ENCODE results near the gene ITPKB. TPM values are rescaled to one million over a fixed set of nuclear protein-coding genes. Genes with fewer than 3 reads are reported as not detected.
"Not testable (repeated sequence)": the region's sequence is repeated elsewhere in the genome, so short reads cannot be mapped to it uniquely, and the experiment has no call there.

Gene ITPKB
- total and polyA plus RNA-seq, 5 donors = 9.6 to 15.4 (median 9.9) TPM

DNA sequence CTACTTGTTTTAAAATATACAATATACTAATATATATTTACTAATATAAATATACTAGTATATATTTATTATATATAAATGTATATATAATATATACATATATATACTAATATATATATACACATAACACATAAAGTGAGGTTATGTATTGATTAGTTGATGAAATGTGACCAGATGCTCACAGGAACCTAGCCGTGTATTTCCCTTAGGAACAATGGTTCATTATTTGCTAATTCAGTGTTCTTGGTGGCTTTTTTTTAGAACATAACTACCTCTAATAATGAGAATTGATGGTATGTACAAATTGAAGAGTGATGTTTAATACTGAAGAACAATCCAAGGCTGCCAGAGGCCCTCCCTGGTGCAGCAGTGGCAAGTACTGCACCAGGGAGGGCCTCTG lies 37.9 kb upstream of the ITPKB start:
- WGBS = 98% methylated on average over 1 of the region's 1 CpG
- Histone ChIP-seq H3K4me1 (ENCODE audit: control insufficient read depth, insufficient read depth, low read length) (no peaks in the 10 kb centered on the region), H3K27ac (ENCODE audit: low read length) (no peak overlapping the region), H3K9me3 (ENCODE audit: control insufficient read depth, low read length) (no peaks in the 10 kb centered on the region), H3K4me3 (ENCODE audit: low read length) (no peak overlapping the region), H3K27me3 (ENCODE audit: control insufficient read depth, insufficient read depth) (no peaks in the 10 kb centered on the region)
- intact Hi-C loops (cut with DNase I) = no loop called here
- DNase-seq (no peak), ATAC-seq (no peak)

DNA sequence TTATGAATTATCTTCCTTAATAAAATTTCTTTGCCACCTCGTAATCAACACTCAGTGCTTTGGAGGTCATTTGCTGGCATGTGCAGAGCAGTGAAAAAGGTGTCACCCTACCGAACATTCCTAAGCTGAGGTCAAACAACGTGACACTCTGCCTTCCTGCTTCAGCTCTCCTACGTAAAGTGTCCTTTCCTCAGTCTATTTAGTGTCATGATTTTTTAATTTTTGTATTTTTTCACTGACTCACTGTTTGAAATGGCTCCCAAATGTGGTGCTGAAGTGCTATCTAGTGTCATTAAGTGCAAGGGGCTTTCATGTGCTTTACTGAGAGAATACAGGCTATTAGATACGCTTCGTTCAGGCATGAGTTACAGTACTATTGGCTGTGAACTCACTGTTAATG lies 37.0 kb upstream of the ITPKB start:
- Histone ChIP-seq H3K27ac (ENCODE audit: low read length) (no peak overlapping the region), H3K4me3 (ENCODE audit: low read length) (no peak overlapping the region), H3K27me3 (ENCODE audit: control insufficient read depth, insufficient read depth) (no peaks in the 10 kb centered on the region), H3K9me3 (ENCODE audit: control insufficient read depth, low read length) (no peaks in the 10 kb centered on the region), H3K4me1 (ENCODE audit: control insufficient read depth, insufficient read depth, low read length) (no peaks in the 10 kb centered on the region)
- ATAC-seq (no peak), DNase-seq (no peak)
- intact Hi-C loops (cut with DNase I) = no loop called here
- WGBS = 83% methylated on average over 6 of the region's 6 CpGs

DNA sequence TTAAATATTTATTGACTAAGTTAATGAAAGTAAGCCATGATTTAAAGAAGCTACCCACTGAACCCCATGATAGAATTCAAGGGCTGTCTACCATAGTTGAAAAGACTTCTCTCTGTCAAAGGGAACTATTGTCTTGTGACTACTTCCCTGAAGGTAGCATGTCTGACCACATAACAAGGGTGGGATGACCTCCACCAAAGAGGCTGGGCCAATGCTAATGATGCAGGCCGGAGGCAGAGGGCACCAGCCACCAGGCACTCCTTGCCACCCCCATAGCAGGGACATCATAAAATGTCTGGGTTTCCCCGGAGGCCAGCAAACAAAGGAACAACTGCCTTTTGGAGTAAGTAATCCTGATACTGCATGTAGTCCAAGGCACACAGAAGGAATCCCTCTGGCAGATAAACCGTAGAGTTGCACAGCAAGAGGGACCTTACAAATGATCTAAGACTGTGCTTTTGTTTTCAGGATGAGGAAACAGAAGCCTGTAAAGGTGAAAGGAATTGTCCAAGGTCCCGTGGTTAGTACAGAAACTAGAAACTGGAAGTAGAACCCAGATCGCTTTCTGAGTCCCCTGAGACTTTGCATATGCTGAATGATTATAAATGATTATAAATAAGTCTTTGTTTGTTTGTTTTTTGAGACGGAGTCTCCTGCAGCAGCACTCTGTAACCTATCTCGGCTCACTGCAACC lies 33.5 kb upstream of the ITPKB start:
- H3K27me3 ChIP-seq (ENCODE audit: control insufficient read depth, insufficient read depth) = no peaks in the 10 kb centered on the region
- WGBS = 81% methylated on average over 7 of the region's 7 CpGs
- intact Hi-C loops (cut with DNase I) = no loop called here
- H3K4me1 ChIP-seq (ENCODE audit: control insufficient read depth, insufficient read depth, low read length) = no peaks in the 10 kb centered on the region
- H3K4me3 ChIP-seq (ENCODE audit: low read length) = no peak overlapping the region
- ATAC-seq (no peak), DNase-seq (no peak)
- no peak overlapping the region for H3K27ac ChIP-seq (ENCODE audit: low read length)
- no peaks in the 10 kb centered on the region for H3K9me3 ChIP-seq (ENCODE audit: control insufficient read depth, low read length)

DNA sequence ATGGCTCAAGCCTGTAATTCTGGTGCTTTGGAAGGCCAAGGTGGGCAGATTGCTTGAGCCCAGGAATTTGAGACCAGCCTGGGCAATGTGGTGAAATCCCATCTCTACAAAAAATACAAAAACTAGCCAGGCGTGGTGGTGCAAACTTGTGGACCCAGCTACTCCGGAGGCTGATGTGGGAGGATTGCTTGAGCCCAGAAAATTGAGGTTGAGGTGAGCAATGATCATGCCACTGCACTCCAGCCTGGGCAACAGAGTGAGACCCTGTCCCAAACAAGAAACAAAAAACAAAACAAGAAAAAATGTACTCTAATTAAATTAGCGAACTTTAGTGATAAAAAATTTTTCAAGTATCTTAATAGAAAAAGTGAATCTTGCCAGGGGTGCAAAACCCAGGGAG lies 28.1 kb upstream of the ITPKB start:
- DNase-seq; H3K27me3 ChIP-seq (ENCODE audit: control insufficient read depth, insufficient read depth); H3K9me3 ChIP-seq (ENCODE audit: control insufficient read depth, low read length); intact Hi-C loops (cut with DNase I); ATAC-seq; H3K4me3 ChIP-seq (ENCODE audit: low read length); H3K27ac ChIP-seq (ENCODE audit: low read length); H3K4me1 ChIP-seq (ENCODE audit: control insufficient read depth, insufficient read depth, low read length): not testable (repeated sequence)
- WGBS = 95% methylated on average over 3 of the region's 3 CpGs

DNA sequence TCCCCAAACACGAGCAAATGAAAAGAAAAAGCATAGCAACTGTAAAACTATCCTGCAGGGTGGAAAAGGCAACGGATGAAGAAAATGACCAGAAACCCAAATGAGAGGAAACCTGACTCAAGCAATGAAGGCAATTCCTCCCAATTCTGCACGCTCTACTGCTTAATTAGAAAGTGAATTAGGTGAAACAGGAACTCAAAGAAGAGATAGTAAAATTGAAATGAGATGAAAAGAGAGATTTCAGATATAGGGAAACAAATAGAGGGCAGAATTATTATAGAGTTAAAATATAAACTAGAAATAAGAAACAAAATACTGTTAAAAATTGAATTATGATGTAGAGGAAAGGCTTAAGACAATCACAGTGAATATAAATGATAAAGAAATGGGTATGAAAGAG lies 27.5 kb upstream of the ITPKB start:
- 79% methylated on average over 3 of the region's 3 CpGs for WGBS
- no peaks in the 10 kb centered on the region for H3K4me1 ChIP-seq (ENCODE audit: control insufficient read depth, insufficient read depth, low read length)
- H3K27ac ChIP-seq (ENCODE audit: low read length) = no peak overlapping the region
- intact Hi-C loops (cut with DNase I) = no loop called here
- H3K27me3 ChIP-seq (ENCODE audit: control insufficient read depth, insufficient read depth) = no peaks in the 10 kb centered on the region
- H3K4me3 ChIP-seq (ENCODE audit: low read length) = no peak overlapping the region
- H3K9me3 ChIP-seq (ENCODE audit: control insufficient read depth, low read length) = no peaks in the 10 kb centered on the region
- no peak for ATAC-seq
- no peak for DNase-seq

DNA sequence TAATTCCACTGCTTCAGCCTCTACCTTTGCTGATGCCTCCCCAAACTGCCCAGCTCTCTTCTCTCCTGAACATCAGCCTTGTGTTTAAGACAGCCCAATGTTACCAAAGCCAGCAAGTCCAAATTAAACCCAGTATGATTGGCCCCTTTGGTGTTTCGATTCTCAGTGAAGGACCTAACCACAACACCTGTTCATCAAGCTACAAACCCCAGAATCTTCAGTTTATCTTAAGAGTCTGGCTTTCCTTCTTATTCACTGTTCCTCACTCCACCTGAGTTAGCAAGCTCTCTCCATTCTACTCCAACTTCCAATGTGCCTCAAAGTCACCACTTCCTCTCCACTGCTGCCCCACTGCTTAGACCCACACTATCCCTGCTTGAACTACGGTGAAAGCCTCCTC lies 25.5 kb upstream of the ITPKB start:
- Histone ChIP-seq H3K27me3 (ENCODE audit: control insufficient read depth, insufficient read depth) (no peaks in the 10 kb centered on the region), H3K4me1 (ENCODE audit: control insufficient read depth, insufficient read depth, low read length) (no peaks in the 10 kb centered on the region), H3K9me3 (ENCODE audit: control insufficient read depth, low read length) (no peaks in the 10 kb centered on the region), H3K27ac (ENCODE audit: low read length) (no peak overlapping the region), H3K4me3 (ENCODE audit: low read length) (no peak overlapping the region)
- no peak for ATAC-seq
- intact Hi-C loops (cut with DNase I) = no loop called here
- no peak for DNase-seq
- 95% methylated on average over 2 of the region's 2 CpGs for WGBS

DNA sequence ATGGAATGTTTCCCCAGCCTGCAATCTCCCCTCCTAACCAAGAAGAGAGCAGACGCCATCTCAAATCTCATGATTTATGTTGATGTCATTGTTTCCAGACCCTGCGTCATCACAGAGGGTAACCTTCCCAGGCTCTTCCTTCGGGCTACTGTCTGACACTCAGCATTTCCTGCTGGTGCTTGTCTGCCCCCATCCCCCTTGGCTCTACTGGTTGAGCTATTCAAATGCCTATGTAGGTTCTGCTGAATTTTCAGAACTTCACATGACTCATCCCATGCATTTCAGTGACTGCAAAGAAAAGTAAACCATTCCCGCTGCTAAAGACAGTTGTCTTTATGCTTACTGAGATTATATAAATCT lies 24.8 kb upstream of the ITPKB start:
- no peak for DNase-seq

DNA sequence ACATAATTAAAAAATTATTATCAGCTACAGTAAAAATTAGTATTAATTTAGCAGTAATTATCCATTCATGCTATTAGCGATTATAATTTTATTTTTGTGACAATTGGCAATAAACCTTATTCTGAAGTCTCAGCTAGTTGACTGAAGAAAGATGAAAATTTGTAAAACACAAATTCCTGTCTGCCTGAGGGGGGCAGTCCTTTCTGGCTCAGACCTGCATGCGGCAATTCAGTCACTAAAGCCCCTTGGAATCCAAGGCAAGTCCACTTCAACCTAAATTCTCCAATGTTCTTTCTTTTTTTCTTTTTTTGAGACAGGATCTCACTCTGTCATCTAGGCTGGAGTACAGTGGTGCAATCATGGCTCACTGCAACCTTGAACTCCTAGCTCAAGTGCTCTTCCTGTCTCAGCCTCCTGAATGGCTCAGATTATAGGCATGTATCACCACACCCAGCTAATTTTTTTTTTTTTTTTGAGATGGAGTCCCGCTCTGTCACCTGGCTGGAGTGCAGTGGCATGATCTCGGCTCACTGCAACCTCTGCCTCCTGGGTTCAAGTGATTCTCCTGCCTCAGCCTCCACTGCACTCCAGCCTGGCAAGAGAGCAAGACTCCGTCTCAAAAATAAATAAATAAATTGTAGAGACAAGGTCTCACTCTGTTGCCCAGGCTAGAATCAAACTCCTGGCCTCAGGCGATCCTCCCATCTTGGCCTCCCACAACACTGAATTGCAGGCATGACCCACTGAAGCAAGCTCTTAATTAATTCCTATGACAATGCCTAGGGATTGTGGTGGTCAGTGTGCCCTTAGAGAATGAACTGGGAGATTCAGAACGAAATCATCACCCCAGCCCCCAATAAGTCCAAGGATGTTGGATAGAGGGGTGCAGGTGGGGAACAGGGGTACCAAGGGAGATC lies 24.2 kb upstream of the ITPKB start:
- ATAC-seq (no peak), DNase-seq (no peak)
- H3K4me1 ChIP-seq (ENCODE audit: control insufficient read depth, insufficient read depth, low read length) = no peaks in the 10 kb centered on the region
- H3K27me3 ChIP-seq (ENCODE audit: control insufficient read depth, insufficient read depth) = no peaks in the 10 kb centered on the region
- H3K27ac ChIP-seq (ENCODE audit: low read length) = no peak overlapping the region
- H3K4me3 ChIP-seq (ENCODE audit: low read length) = no peak overlapping the region
- no peaks in the 10 kb centered on the region for H3K9me3 ChIP-seq (ENCODE audit: control insufficient read depth, low read length)
- intact Hi-C loops (cut with DNase I) = no loop called here
- 87% methylated on average over 7 of the region's 7 CpGs for WGBS

More for the DNA sequence above, 24.8 kb upstream of the ITPKB start:
- 39% methylated on average over 4 of the region's 4 CpGs for WGBS
- no peaks in the 10 kb centered on the region for H3K4me1 ChIP-seq (ENCODE audit: control insufficient read depth, insufficient read depth, low read length)
- H3K27ac ChIP-seq (ENCODE audit: low read length) = no peak overlapping the region
- H3K4me3 ChIP-seq (ENCODE audit: low read length) = no peak overlapping the region
- intact Hi-C loops (cut with DNase I) = no loop called here
- no peak for ATAC-seq
- H3K9me3 ChIP-seq (ENCODE audit: control insufficient read depth, low read length) = no peaks in the 10 kb centered on the region
- H3K27me3 ChIP-seq (ENCODE audit: control insufficient read depth, insufficient read depth) = no peaks in the 10 kb centered on the region

DNA sequence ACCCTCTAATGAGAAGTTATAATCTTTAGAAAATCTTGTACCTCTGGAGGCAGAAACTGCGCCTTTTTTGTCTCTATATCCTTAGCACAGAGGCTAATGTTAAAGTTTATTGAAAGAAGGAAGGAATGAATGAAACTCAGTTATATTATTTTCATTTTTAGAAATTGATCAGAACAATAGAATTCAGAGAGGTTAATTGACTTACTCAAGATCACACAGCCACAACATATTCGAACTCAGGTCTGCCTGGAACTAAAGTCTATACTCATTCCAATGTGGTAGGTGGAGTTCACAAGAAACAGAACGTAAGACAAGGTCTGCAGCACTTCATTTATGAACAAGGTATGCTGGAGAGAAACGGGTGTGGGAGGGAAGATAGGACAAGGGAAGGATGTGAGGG lies 23.0 kb upstream of the ITPKB start:
- 81% methylated on average over 4 of the region's 4 CpGs for WGBS
- DNase-seq = no peak
- H3K27ac ChIP-seq (ENCODE audit: low read length) = no peak overlapping the region
- H3K4me3 ChIP-seq (ENCODE audit: low read length) = no peak overlapping the region
- intact Hi-C loops (cut with DNase I) = no loop called here
- no peaks in the 10 kb centered on the region for H3K9me3 ChIP-seq (ENCODE audit: control insufficient read depth, low read length)
- no peaks in the 10 kb centered on the region for H3K27me3 ChIP-seq (ENCODE audit: control insufficient read depth, insufficient read depth)
- no peak for ATAC-seq
- H3K4me1 ChIP-seq (ENCODE audit: control insufficient read depth, insufficient read depth, low read length) = no peaks in the 10 kb centered on the region

DNA sequence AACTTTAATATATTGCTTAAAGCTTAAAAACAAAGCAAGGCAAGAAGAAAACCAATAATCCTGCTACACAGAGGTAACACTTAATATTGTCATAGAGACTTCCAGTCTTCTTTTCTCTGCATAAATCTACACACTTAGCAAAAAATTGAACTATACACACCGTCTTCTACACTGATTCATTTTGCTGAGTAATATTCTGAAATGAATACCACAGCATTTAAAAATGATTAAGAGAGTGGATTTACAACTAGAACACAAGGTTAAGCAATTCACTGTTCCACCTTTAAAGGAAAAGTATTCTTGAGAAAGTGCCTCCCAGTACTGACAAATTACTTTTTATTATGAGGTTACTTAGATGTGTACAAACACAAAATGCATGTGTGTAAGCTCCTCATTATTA lies 22.2 kb upstream of the ITPKB start:
- Histone ChIP-seq H3K27ac (ENCODE audit: low read length) (no peak overlapping the region), H3K4me3 (ENCODE audit: low read length) (no peak overlapping the region), H3K27me3 (ENCODE audit: control insufficient read depth, insufficient read depth) (no peaks in the 10 kb centered on the region), H3K4me1 (ENCODE audit: control insufficient read depth, insufficient read depth, low read length) (no peaks in the 10 kb centered on the region), H3K9me3 (ENCODE audit: control insufficient read depth, low read length) (no peaks in the 10 kb centered on the region)
- DNase-seq (no peak), ATAC-seq (no peak)
- intact Hi-C loops (cut with DNase I) = no loop called here
- 53% methylated on average over 1 of the region's 1 CpG for WGBS

DNA sequence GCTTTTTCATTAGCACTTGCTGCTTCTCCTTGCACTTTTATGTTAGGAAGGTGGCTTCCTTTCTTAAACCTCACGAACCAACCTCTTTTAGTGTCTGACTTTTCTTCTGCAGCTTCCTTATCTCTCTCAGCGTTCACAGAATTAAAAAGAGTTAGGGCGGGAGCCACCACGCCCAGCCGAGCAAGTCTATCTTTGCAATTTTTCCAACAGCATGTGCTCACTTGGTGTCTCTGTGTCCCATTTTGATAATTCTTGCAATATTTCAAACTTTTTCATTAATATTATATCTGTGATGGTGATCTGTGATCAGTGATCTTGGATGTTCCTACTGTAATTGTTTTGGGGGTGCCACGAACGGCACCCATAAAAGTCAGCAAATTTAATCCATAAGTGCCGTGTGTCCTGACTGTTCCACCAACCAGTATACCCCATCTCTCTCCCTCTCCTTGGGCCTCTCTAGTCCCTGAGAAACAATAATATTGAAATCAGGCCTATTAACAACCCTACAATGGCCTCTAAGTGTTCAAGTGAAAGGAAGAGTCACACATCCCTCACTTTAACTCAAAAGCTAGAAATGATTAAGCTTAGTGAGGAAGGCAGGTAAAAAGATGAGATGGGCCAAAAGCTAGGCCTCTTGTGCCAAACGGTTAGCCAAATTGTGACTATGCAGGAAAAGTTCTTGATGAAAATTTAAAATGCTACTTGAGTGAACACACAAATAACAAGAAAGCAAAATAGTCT lies 15.9 kb upstream of the ITPKB start:
- no peaks in the 10 kb centered on the region for H3K27me3 ChIP-seq (ENCODE audit: control insufficient read depth, insufficient read depth)
- intact Hi-C loops (cut with DNase I) = no loop called here
- ATAC-seq (no peak), DNase-seq (no peak)
- H3K9me3 ChIP-seq (ENCODE audit: control insufficient read depth, low read length) = no peaks in the 10 kb centered on the region
- H3K4me3 ChIP-seq (ENCODE audit: low read length) = no peak overlapping the region
- H3K27ac ChIP-seq (ENCODE audit: low read length) = no peak overlapping the region
- WGBS = 85% methylated on average over 9 of the region's 9 CpGs
- no peaks in the 10 kb centered on the region for H3K4me1 ChIP-seq (ENCODE audit: control insufficient read depth, insufficient read depth, low read length)

Measured in right cardiac atrium (tissue), 5 donors.